PC-9 (cell line): ENCODE results near the gene GRB2.
"Not testable (repeated sequence)": the region's sequence is repeated elsewhere in the genome, so short reads cannot be mapped to it uniquely, and the experiment has no call there.

ENCODE experiments used
- CTCF ChIP-seq: fragments of 200-600 bp; sonication (generic); conservative IDR thresholded peaks from 2 replicates; pipeline ENCODE4 v1.6.1; 2017; ENCODE audit warnings: mixed run types, antibody characterized with exemption, mild to moderate bottlenecking, moderate library complexity
- EZH2 ChIP-seq: fragments of 200-600 bp; sonication (generic); IDR thresholded peaks from 2 replicates; pipeline ENCODE4 v1.8.0; 2017; ENCODE audit warnings: antibody characterized with exemption, low read depth

GRCh38 chr17:75379426-75379825, 26.1 kb downstream of the GRB2 start:
- not testable (repeated sequence) for TF ChIP-seq CTCF, EZH2
